OCI-LY7 (cell line): Measurements from ENCODE around the gene TMEM94.

Experiments used
- EZH2phosphoT487 ChIP-seq: fragments of 200-600 bp; sonication (generic); IDR thresholded peaks from 2 replicates; pipeline ENCODE4 v1.6.1; 2018; ENCODE audit warnings: low read depth, borderline replicate concordance, mild to moderate bottlenecking, mixed run types, antibody characterized with exemption, low read length, moderate library complexity, mixed read lengths
- TF ChIP-seq, protein P1 (sequence below): fragments of 200-600 bp; sonication (generic); conservative IDR thresholded peaks from 2 replicates; pipeline ENCODE4 v1.5.1; 2014; ENCODE audit warnings: mild to moderate bottlenecking, antibody characterized with exemption, low read length, moderate library complexity, mixed read lengths

DNA sequence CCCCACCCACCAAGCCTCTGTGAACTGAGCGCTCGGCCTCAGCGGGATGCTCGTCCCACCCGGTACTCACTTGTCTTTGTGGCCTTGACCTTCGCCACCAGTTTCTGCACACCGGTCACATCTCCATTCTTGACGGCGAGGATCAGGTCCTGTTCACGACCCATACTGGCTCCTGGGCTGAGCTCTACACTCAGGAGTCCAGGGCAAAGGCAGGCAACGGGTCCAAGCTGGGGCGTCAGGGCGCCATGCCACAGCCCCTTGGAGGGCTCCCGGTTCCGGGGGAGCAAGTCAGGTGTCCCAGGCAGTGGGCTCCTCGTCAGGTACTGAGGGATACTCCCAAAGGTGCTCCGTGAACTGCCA is 57.2 kb downstream of the TMEM94 start:
- TF ChIP-seq, protein P1, sequence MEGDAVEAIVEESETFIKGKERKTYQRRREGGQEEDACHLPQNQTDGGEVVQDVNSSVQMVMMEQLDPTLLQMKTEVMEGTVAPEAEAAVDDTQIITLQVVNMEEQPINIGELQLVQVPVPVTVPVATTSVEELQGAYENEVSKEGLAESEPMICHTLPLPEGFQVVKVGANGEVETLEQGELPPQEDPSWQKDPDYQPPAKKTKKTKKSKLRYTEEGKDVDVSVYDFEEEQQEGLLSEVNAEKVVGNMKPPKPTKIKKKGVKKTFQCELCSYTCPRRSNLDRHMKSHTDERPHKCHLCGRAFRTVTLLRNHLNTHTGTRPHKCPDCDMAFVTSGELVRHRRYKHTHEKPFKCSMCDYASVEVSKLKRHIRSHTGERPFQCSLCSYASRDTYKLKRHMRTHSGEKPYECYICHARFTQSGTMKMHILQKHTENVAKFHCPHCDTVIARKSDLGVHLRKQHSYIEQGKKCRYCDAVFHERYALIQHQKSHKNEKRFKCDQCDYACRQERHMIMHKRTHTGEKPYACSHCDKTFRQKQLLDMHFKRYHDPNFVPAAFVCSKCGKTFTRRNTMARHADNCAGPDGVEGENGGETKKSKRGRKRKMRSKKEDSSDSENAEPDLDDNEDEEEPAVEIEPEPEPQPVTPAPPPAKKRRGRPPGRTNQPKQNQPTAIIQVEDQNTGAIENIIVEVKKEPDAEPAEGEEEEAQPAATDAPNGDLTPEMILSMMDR: no peak
- TF ChIP-seq EZH2phosphoT487: no peak
